GM23248 (cell line): ENCODE data around the gene CFAP43. TPM values are rescaled to one million over a fixed set of nuclear protein-coding genes. Genes with fewer than 3 reads are reported as not detected.
A peak's percentile ranks its signal among the peaks of the same experiment; 100 is the strongest.
"Not testable (repeated sequence)": the region's sequence is repeated elsewhere in the genome, so short reads cannot be mapped to it uniquely, and the experiment has no call there.

Source experiments
- DNase-seq: peaks from one replicate; pipeline ENCODE4 v3.0.0-alpha.2; 2015
- H2AFZ ChIP-seq: fragments of 200-600 bp; sonication (generic); 2 replicates; pipeline ENCODE4 v1.6.1; 2016; ENCODE audit warnings: antibody characterized with exemption
- H3F3A ChIP-seq: fragments of 200-600 bp; sonication (generic); 2 replicates; pipeline ENCODE4 v1.6.1; 2016; ENCODE audit warnings: mild to moderate bottlenecking, antibody characterized with exemption, mixed run types; ENCODE audit not compliant: insufficient read depth
- H3K27ac ChIP-seq: fragments of 200-600 bp; sonication (generic); 2 replicates; pipeline ENCODE4 v1.5.1; 2016; ENCODE audit warnings: mild to moderate bottlenecking
- H3K27me3 ChIP-seq: fragments of 200-600 bp; sonication (generic); replicated peaks from 2 replicates; pipeline ENCODE4 v1.6.1; 2016; ENCODE audit warnings: mild to moderate bottlenecking; ENCODE audit not compliant: insufficient read depth
- H3K36me3 ChIP-seq: fragments of 200-600 bp; sonication (generic); 2 replicates; pipeline ENCODE4 v1.6.1; 2016; ENCODE audit warnings: low read depth, mild to moderate bottlenecking
- H3K4me1 ChIP-seq: fragments of 200-600 bp; sonication (generic); 2 replicates; pipeline ENCODE4 v1.6.1; 2016; ENCODE audit warnings: mild to moderate bottlenecking; ENCODE audit not compliant: insufficient read depth
- H3K4me2 ChIP-seq: fragments of 200-600 bp; sonication (generic); one replicate; pipeline ENCODE4 v1.6.1; 2016; ENCODE audit warnings: mild to moderate bottlenecking; ENCODE audit not compliant: unreplicated experiment
- H3K4me3 ChIP-seq: fragments of 200-600 bp; sonication (generic); 2 replicates; pipeline ENCODE4 v1.5.1; 2016; ENCODE audit warnings: mild to moderate bottlenecking
- H3K79me2 ChIP-seq: fragments of 200-600 bp; sonication (generic); 2 replicates; pipeline ENCODE4 v1.6.1; 2016; ENCODE audit warnings: mild to moderate bottlenecking; ENCODE audit not compliant: insufficient read depth
- H3K9ac ChIP-seq: fragments of 200-600 bp; sonication (generic); 2 replicates; pipeline ENCODE4 v1.6.1; 2016; ENCODE audit warnings: mild to moderate bottlenecking
- H3K9me2 ChIP-seq: fragments of 200-600 bp; sonication (generic); 2 replicates; pipeline ENCODE4 v1.6.1; 2016; ENCODE audit warnings: mixed run types, mild to moderate bottlenecking, moderate library complexity; ENCODE audit not compliant: insufficient read depth
- H3K9me3 ChIP-seq: fragments of 200-600 bp; sonication (generic); one replicate; pipeline ENCODE4 v1.6.1; 2017; ENCODE audit warnings: low read depth
- H4K20me1 ChIP-seq: fragments of 200-600 bp; sonication (generic); 2 replicates; pipeline ENCODE4 v1.6.0; 2016; ENCODE audit not compliant: insufficient read depth
- EZH2 ChIP-seq: fragments of 200-600 bp; sonication (generic); IDR thresholded peaks from 2 replicates; pipeline ENCODE4 v1.6.1; 2018; ENCODE audit warnings: antibody characterized with exemption, mild to moderate bottlenecking; ENCODE audit not compliant: insufficient read depth, poor library complexity, severe bottlenecking
- EZH2phosphoT487 ChIP-seq: fragments of 200-600 bp; sonication (generic); IDR thresholded peaks from 2 replicates; pipeline ENCODE4 v1.6.1; 2018; ENCODE audit warnings: antibody characterized with exemption, moderate library complexity, mild to moderate bottlenecking, low read depth; ENCODE audit not compliant: insufficient read depth
- whole genome bisulfite sequencing, 2 experiments: methylation state at CpG; one replicate each; pipeline ENCODE4 v1.1.6; 2015 to 2017; ENCODE audit warnings: low lambda C conversion rate in 2 of 2, low coverage in 1 of 2; ENCODE audit errors: missing lambda C conversion rate in 2 of 2; 5-methylcytosine and 5-hydroxymethylcytosine counted together
- in situ Hi-C: fragments of 300-500 bp; cut with MboI; formaldehyde crosslinking; loops from 2 replicates; pipeline ENCODE4 v1.15.0; 2020
- polyA plus RNA-seq: library from polyadenylated mRNA; unstranded; fragments of >200 nt; fragmentation: Nextera tagmentation; extraction: Ambion mirVana; gene quantifications from 2 replicates; pipeline ENCODE4 v1.2.1, GENCODE V29; 2016
- total RNA-seq: library from RNA; depleted of rRNA; stranded (reverse); fragments of >200 nt; shearing (Covaris generic); gene quantifications from 2 replicates; pipeline ENCODE4 v1.2.3, GENCODE V29; 2014

Gene CFAP43
- total and polyA plus RNA-seq, 2 experiments from 2014 or later: 0.14 TPM; not detected in 1

- no peak overlapping the region for H3K9ac ChIP-seq
- 3 to 5% methylated on average over 2 of the region's 2 CpGs for WGBS, 2 experiments
- peak; percentile 92 for DNase-seq
- H3K9me3 ChIP-seq: no peaks in the 10 kb centered on the region
- peak overlapping the region; percentile 86 for H3K27ac ChIP-seq
- peaks cover 5% of the 10 kb centered on the region for H3K4me1 ChIP-seq
- H3F3A ChIP-seq: peaks cover 14% of the 10 kb centered on the region
- H2AFZ ChIP-seq: peak overlapping the region; percentile 66
- H3K4me2 ChIP-seq: no peak overlapping the region
- H3K79me2 ChIP-seq: no peaks in the 10 kb centered on the region
- in situ Hi-C loops: no loop called here
- no peaks in the 10 kb centered on the region for H4K20me1 ChIP-seq
- H3K36me3 ChIP-seq: no peaks in the 10 kb centered on the region
- H3K4me3 ChIP-seq: no peak overlapping the region
- no peaks in the 10 kb centered on the region for H3K27me3 ChIP-seq
- no peaks in the 10 kb centered on the region for H3K9me2 ChIP-seq
- TF ChIP-seq EZH2phosphoT487: no peak
- no peak for TF ChIP-seq EZH2
Observed at GRCh38 chr10:104246976-104247375, 14.8 kb upstream of the CFAP43 start.

- Histone ChIP-seq H4K20me1 (no peaks in the 10 kb centered on the region), H3K9ac (no peak overlapping the region), H3K27ac (no peak overlapping the region), H3K4me1 (peaks cover 5% of the 10 kb centered on the region), H3K9me3 (no peaks in the 10 kb centered on the region), H2AFZ (no peak overlapping the region), H3K36me3 (no peaks in the 10 kb centered on the region), H3K4me2 (no peak overlapping the region), H3K4me3 (no peak overlapping the region), H3K9me2 (no peaks in the 10 kb centered on the region), H3K27me3 (no peaks in the 10 kb centered on the region), H3K79me2 (no peaks in the 10 kb centered on the region), H3F3A (peaks cover 14% of the 10 kb centered on the region)
- WGBS, 2 experiments: 90 to 96% methylated on average over 27 to 34 of the region's 34 CpGs
- TF ChIP-seq EZH2phosphoT487 (no peak), EZH2 (no peak)
- no peak for DNase-seq
- in situ Hi-C loops: no loop called here
Observed at GRCh38 chr10:104245066-104245632, 13.0 kb upstream of the CFAP43 start.

DNA sequence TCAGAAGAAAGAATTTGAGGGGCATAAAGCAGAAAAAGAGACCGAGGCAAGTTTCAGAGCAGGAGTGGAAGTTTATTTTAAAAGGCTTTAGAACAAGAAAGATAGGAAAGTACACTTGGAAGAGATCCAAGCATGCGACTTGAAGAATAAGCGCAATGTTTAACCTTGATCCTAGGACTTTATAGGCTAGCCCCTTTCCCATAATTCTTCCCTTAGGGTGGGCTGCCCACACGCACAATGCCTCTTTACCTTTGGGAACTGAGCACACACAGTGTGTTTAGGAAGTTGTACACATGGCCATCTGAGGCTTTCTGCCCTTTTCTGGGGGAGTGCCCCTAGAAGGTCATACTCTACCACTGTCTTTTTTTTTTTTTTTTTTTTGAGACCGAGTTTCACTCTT is 11.3 kb upstream of the CFAP43 start:
- no peak for DNase-seq
- in situ Hi-C loops: no loop called here
- Histone ChIP-seq H3K36me3 (no peaks in the 10 kb centered on the region), H2AFZ (no peak overlapping the region), H3K27ac (no peak overlapping the region), H3K9me3 (no peaks in the 10 kb centered on the region), H3K27me3 (no peaks in the 10 kb centered on the region), H4K20me1 (no peaks in the 10 kb centered on the region), H3K4me1 (peaks cover 5% of the 10 kb centered on the region), H3K9ac (no peak overlapping the region), H3K4me3 (no peak overlapping the region), H3K4me2 (no peak overlapping the region), H3F3A (peaks cover 14% of the 10 kb centered on the region), H3K79me2 (no peaks in the 10 kb centered on the region), H3K9me2 (no peaks in the 10 kb centered on the region)
- 87% methylated on average over 5 of the region's 5 CpGs for WGBS, 2 experiments
- TF ChIP-seq EZH2phosphoT487: no peak

- peaks cover 14% of the 10 kb centered on the region for H3F3A ChIP-seq
- H3K9me3 ChIP-seq, H3K9ac ChIP-seq, H3K36me3 ChIP-seq, DNase-seq, H3K4me1 ChIP-seq, H4K20me1 ChIP-seq, H3K9me2 ChIP-seq, H3K79me2 ChIP-seq, in situ Hi-C loops, H3K4me2 ChIP-seq, H3K27ac ChIP-seq, H3K27me3 ChIP-seq, H3K4me3 ChIP-seq, H2AFZ ChIP-seq: not testable (repeated sequence)
- 71 to 75% methylated on average over 3 of the region's 3 CpGs for WGBS, 2 experiments
Observed at GRCh38 chr10:104243009-104243408, 10.8 kb upstream of the CFAP43 start.

- H3K4me2 ChIP-seq: no peak overlapping the region
- H2AFZ ChIP-seq: no peak overlapping the region
- no peak overlapping the region for H3K9ac ChIP-seq
- no peaks in the 10 kb centered on the region for H3K79me2 ChIP-seq
- H3K36me3 ChIP-seq: no peaks in the 10 kb centered on the region
- in situ Hi-C loops: no loop called here
- no peak for DNase-seq
- TF ChIP-seq EZH2 (no peak), EZH2phosphoT487 (no peak)
- H3F3A ChIP-seq: peaks cover 13% of the 10 kb centered on the region
- no peaks in the 10 kb centered on the region for H3K9me3 ChIP-seq
- H3K27me3 ChIP-seq: no peaks in the 10 kb centered on the region
- H3K4me3 ChIP-seq: no peak overlapping the region
- H3K9me2 ChIP-seq: no peaks in the 10 kb centered on the region
- no peak overlapping the region for H3K27ac ChIP-seq
- H4K20me1 ChIP-seq: no peaks in the 10 kb centered on the region
- H3K4me1 ChIP-seq: peaks cover 5% of the 10 kb centered on the region
Observed at GRCh38 chr10:104242545-104242944, 10.4 kb upstream of the CFAP43 start.
